ENCODE data around the gene NKD1.

- TF ChIP-seq, protein P1, sequence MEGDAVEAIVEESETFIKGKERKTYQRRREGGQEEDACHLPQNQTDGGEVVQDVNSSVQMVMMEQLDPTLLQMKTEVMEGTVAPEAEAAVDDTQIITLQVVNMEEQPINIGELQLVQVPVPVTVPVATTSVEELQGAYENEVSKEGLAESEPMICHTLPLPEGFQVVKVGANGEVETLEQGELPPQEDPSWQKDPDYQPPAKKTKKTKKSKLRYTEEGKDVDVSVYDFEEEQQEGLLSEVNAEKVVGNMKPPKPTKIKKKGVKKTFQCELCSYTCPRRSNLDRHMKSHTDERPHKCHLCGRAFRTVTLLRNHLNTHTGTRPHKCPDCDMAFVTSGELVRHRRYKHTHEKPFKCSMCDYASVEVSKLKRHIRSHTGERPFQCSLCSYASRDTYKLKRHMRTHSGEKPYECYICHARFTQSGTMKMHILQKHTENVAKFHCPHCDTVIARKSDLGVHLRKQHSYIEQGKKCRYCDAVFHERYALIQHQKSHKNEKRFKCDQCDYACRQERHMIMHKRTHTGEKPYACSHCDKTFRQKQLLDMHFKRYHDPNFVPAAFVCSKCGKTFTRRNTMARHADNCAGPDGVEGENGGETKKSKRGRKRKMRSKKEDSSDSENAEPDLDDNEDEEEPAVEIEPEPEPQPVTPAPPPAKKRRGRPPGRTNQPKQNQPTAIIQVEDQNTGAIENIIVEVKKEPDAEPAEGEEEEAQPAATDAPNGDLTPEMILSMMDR (IDR thresholded peaks at IDR 0.05) = no peak
- TF ChIP-seq POLR2A (IDR thresholded peaks at IDR 0.05) (no peak), POLR2AphosphoS5 (IDR thresholded peaks at IDR 0.05) (no peak)
Measured at GRCh38 chr16:50502616-50503011, 45.6 kb upstream of the NKD1 start.
